WI38 (cell line): ENCODE results near the gene GPC5.

Source experiments
- H3K4me3 ChIP-seq: 2 replicates; pipeline ENCODE4 v1.5.1; 2011; ENCODE audit warnings: low read depth, mild to moderate bottlenecking, control low read depth, low read length
- TF ChIP-seq, protein P1 (sequence below): IDR thresholded peaks from 2 replicates; pipeline ENCODE4 v1.5.1; 2012; ENCODE audit warnings: low read depth, mild to moderate bottlenecking, control low read depth, low read length

GPC5 gene

DNA sequence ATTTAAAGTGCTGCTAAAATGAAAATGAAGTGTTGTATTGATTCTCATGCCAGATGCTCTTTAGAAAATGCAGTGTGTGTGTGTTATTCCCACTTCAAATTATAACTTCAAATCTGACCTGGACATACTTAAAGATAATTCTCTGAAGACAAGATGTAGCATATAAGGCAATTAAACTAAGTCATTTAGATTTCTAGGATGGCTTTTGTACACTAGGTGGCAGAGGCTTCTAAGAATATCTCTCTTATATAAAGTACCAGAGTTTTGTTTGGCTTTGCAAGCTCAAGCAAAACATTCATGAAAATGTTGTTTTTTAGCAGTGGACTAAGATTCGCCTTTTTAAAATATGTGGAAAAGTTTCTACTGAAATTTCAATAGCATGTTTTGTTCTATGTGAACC lies 407.2 kb downstream of the GPC5 start:
- H3K4me3 ChIP-seq, result no peak overlapping the region
- TF ChIP-seq, protein P1, sequence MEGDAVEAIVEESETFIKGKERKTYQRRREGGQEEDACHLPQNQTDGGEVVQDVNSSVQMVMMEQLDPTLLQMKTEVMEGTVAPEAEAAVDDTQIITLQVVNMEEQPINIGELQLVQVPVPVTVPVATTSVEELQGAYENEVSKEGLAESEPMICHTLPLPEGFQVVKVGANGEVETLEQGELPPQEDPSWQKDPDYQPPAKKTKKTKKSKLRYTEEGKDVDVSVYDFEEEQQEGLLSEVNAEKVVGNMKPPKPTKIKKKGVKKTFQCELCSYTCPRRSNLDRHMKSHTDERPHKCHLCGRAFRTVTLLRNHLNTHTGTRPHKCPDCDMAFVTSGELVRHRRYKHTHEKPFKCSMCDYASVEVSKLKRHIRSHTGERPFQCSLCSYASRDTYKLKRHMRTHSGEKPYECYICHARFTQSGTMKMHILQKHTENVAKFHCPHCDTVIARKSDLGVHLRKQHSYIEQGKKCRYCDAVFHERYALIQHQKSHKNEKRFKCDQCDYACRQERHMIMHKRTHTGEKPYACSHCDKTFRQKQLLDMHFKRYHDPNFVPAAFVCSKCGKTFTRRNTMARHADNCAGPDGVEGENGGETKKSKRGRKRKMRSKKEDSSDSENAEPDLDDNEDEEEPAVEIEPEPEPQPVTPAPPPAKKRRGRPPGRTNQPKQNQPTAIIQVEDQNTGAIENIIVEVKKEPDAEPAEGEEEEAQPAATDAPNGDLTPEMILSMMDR, result no peak

DNA sequence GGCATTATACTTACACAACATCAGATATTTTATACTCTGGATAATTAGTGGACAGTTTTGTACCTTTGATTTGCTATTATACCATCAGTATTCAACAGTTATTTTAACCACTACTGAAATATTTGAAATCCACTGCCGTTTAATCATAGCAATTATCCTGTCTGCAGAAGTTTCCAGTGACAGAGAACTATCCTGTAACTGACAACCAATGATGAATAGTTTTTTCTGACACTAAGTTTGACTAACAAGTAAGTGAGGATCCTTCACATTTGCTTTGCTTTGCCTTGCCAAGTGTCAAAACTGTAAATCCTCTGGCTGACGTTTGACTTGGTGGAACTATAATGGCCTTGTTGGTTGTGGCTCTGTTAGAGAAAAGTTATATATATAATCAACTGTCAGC lies 410.7 kb downstream of the GPC5 start:
- no peak overlapping the region for H3K4me3 ChIP-seq
- TF ChIP-seq, protein P1, result no peak

DNA sequence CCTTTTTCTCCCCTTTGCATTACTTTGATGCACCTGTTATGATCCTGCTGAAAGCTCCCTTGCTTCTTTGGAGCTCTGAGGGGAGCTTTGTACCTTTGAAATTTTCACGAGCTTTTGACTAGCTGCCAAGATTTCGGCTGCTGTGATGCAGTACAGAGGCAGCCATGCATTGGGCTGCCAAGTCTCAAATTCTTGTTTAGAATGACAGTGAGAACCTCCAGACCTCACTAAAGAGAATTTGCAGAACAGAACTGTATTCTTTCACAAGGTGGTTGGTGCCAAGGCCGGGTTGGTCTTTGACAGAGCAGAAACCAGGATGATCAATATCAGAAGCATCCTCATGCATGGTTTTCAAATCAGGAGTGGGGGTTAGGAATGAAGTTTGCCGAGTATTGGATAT lies 414.8 kb downstream of the GPC5 start:
- TF ChIP-seq, protein P1, result no peak
- H3K4me3 ChIP-seq, result no peak overlapping the region

DNA sequence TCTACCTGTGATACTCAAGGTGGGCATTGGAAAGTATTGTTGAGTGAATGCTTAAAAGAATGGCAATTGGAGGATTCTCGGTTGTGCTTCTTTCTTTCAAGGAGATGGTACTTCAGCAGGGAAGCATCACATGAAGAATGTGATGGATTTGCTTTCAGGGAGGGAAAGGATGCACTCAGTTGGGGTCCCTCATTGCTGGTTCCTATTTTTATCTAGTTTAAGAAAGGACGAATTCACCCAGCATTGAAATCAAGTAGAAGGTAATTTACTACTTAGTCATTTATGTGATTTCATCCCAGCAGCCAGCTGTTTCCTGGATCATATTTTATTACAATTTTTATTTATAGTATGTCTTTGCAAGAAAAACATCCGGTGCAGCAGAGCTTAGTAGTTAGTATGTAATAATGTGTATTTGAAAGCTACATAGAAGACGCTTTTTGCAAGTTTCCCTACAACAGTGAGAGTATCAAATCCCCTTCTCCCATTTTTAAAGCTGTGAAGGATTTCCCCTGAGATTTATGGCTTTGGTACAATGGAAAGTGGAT lies 417.9 kb downstream of the GPC5 start:
- TF ChIP-seq, protein P1, result no peak
- H3K4me3 ChIP-seq, result no peak overlapping the region

DNA sequence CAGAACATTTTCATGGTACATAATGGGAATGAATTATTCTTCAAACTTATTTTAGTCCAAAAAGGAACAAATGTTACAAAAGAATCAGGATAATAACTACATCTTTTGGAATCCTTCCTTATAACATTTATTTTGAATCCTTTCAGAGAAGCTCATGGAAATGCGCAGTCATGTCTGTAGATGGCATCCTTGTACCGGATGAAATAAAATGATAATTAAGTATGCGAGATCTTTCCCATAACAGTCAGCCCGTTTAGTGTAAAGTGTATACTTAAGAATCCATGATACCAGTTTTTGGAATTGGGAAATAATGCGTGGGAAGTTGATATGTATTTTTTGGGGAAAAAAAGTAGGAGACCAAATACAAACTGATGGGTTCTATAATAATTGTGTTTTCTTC lies 418.8 kb downstream of the GPC5 start:
- no peak overlapping the region for H3K4me3 ChIP-seq
- TF ChIP-seq, protein P1, result no peak

DNA sequence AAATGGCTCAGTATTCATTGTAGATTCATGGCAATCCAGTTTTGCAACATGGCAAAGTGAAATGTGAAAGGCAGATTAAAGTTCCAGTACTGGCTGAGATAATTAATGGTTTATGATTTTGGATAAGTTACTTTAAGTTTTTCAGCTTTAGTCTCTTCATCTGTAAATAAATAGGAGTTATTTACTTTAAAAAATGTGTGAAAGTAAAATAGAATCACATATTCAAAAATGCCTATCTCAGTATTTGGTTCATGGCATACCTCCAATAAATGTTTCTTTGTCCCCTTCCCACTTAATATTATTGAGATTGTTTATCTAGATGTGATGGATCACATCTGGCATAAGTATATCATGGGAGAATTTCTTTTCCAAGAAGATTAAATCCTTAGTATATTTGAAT lies 426.0 kb downstream of the GPC5 start:
- TF ChIP-seq, protein P1, result no peak
- H3K4me3 ChIP-seq, result no peak overlapping the region

DNA sequence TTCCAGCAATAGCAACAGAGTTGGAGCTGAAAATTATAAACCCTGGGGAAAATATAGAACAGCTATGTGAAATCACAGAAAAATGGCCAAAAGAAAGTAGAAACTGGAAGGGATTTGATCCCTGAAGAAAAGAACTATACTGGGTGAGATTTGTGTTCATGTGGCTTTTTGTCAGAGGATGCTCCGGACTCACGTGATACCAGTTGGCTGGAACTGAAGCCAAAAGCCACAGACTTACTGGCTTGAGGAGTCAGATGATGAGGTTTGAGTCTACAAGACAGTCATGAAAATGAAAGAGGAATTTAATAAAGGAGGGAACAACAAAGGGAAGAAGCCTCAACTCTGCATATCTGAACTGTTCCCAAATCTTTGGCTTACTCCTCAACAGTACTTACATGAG lies 427.1 kb downstream of the GPC5 start:
- TF ChIP-seq, protein P1, result no peak
- H3K4me3 ChIP-seq, result no peak overlapping the region
